ENCODE results near the gene MROH7. TPM values are rescaled to one million over a fixed set of nuclear protein-coding genes. Genes with fewer than 3 reads are reported as not detected.
A peak's percentile ranks its signal among the peaks of the same experiment; 100 is the strongest.

The MROH7 gene
- total RNA-seq (2021) (0.42 TPM in 1 of 2 replicates, not detected in the other), Bru-seq, nascent RNA (percentile 14 among the genes with signal in this experiment), BruChase-seq, experiment 1, labeled RNA remaining after a 2-hour chase (not detected), BruChase-seq, experiment 2, labeled RNA remaining after a 6-hour chase (not detected)
- long read RNA-seq = 0 reads

- TF ChIP-seq CTCF (conservative IDR thresholded peaks at IDR 0.05; ENCODE audit: low read depth, low read length) = no peak
- no peak for TF ChIP-seq EZH2 (IDR thresholded peaks at IDR 0.05; ENCODE audit: borderline replicate concordance, low read depth, low read length, poor library complexity, severe bottlenecking)
Observed at GRCh38 chr1:54640863-54641836, at the start of gene MROH7. MROH7 (plus strand) TSS chr1:54641786; CDS start chr1:54652927, 11,141 bp downstream.

GRCh38 chr1:54593571-54594160 is 47.9 kb upstream of the MROH7 start:
- H3K27me3 ChIP-seq (replicated peaks; ENCODE audit: insufficient read depth, low read depth, low read length, poor library complexity) = no peaks in the 10 kb centered on the region
- no peak for DNase-seq (ENCODE audit: low spot score)
- BruUV-seq (replicated peaks) = no TSS peak
- no peak for TF ChIP-seq EZH2 (IDR thresholded peaks at IDR 0.05; ENCODE audit: borderline replicate concordance, low read depth, low read length, poor library complexity, severe bottlenecking)
- no peak for TF ChIP-seq CTCF (conservative IDR thresholded peaks at IDR 0.05; ENCODE audit: low read depth, low read length)
- intact Hi-C loops (cut with micrococcal nuclease; ENCODE audit: unreplicated experiment) = no loop called here
- CTCF ChIA-PET = no interaction called here
- POLR2A ChIA-PET (ENCODE audit: low non-redundant PET) = no interaction called here
- no peak overlapping the region for H3K27ac ChIP-seq (ENCODE audit: low read depth, low read length, poor library complexity, severe bottlenecking)
- H3K36me3 ChIP-seq (ENCODE audit: insufficient read depth, low read length, poor library complexity, severe bottlenecking) = no peaks in the 10 kb centered on the region
- peaks cover 5% of the 10 kb centered on the region for H3K4me1 ChIP-seq (ENCODE audit: insufficient read depth, low read length, poor library complexity, severe bottlenecking)
- no peak overlapping the region for H3K4me3 ChIP-seq (ENCODE audit: low read depth, low read length, poor library complexity, severe bottlenecking)
- H3K9me3 ChIP-seq (ENCODE audit: low read depth, low read length, poor library complexity, severe bottlenecking) = no peaks in the 10 kb centered on the region

More at GRCh38 chr1:54640863-54641836, at the start of gene MROH7:
- DNase-seq (ENCODE audit: low spot score) = no peak
- no peak within 1 kb of the TSS for H3K4me3 ChIP-seq (ENCODE audit: low read depth, low read length, poor library complexity, severe bottlenecking)
- POLR2A ChIA-PET (ENCODE audit: low non-redundant PET) = no interaction called here
- CTCF ChIA-PET = no interaction called here
- H3K36me3 ChIP-seq (ENCODE audit: insufficient read depth, low read length, poor library complexity, severe bottlenecking) = no peaks in the 10 kb centered on the region
- peaks cover under 1% of the 10 kb centered on the region for H3K27me3 ChIP-seq (replicated peaks; ENCODE audit: insufficient read depth, low read depth, low read length, poor library complexity)
- no peak within 1 kb of the TSS for H3K27ac ChIP-seq (ENCODE audit: low read depth, low read length, poor library complexity, severe bottlenecking)
- BruUV-seq (replicated peaks) = no TSS peak
- H3K9me3 ChIP-seq (ENCODE audit: low read depth, low read length, poor library complexity, severe bottlenecking) = peaks cover 15% of the 10 kb centered on the region
- H3K4me1 ChIP-seq (ENCODE audit: insufficient read depth, low read length, poor library complexity, severe bottlenecking) = no peaks in the 10 kb centered on the region
- intact Hi-C loops (cut with micrococcal nuclease; ENCODE audit: unreplicated experiment) = no loop called here

- CTCF ChIA-PET = no interaction called here
- TF ChIP-seq EZH2 (IDR thresholded peaks at IDR 0.05; ENCODE audit: borderline replicate concordance, low read depth, low read length, poor library complexity, severe bottlenecking) = no peak
- H3K36me3 ChIP-seq (ENCODE audit: insufficient read depth, low read length, poor library complexity, severe bottlenecking) = no peaks in the 10 kb centered on the region
- DNase-seq (ENCODE audit: low spot score) = no peak
- no TSS peak for BruUV-seq (replicated peaks)
- POLR2A ChIA-PET (ENCODE audit: low non-redundant PET) = no interaction called here
- H3K27me3 ChIP-seq (replicated peaks; ENCODE audit: insufficient read depth, low read depth, low read length, poor library complexity) = no peaks in the 10 kb centered on the region
- intact Hi-C loops (cut with micrococcal nuclease; ENCODE audit: unreplicated experiment) = no loop called here
- peaks cover 5% of the 10 kb centered on the region for H3K4me1 ChIP-seq (ENCODE audit: insufficient read depth, low read length, poor library complexity, severe bottlenecking)
- H3K9me3 ChIP-seq (ENCODE audit: low read depth, low read length, poor library complexity, severe bottlenecking) = no peaks in the 10 kb centered on the region
- no peak overlapping the region for H3K27ac ChIP-seq (ENCODE audit: low read depth, low read length, poor library complexity, severe bottlenecking)
- H3K4me3 ChIP-seq (ENCODE audit: low read depth, low read length, poor library complexity, severe bottlenecking) = no peak overlapping the region
Observed at GRCh38 chr1:54594463-54594862, 47.1 kb upstream of the MROH7 start.

Measured in A673 (cell line).